ENCODE measurements around the gene BDH1.

GRCh38 chr3:197478746-197479668 is 76.8 kb downstream of the BDH1 start:
- TF ChIP-seq, protein P1, sequence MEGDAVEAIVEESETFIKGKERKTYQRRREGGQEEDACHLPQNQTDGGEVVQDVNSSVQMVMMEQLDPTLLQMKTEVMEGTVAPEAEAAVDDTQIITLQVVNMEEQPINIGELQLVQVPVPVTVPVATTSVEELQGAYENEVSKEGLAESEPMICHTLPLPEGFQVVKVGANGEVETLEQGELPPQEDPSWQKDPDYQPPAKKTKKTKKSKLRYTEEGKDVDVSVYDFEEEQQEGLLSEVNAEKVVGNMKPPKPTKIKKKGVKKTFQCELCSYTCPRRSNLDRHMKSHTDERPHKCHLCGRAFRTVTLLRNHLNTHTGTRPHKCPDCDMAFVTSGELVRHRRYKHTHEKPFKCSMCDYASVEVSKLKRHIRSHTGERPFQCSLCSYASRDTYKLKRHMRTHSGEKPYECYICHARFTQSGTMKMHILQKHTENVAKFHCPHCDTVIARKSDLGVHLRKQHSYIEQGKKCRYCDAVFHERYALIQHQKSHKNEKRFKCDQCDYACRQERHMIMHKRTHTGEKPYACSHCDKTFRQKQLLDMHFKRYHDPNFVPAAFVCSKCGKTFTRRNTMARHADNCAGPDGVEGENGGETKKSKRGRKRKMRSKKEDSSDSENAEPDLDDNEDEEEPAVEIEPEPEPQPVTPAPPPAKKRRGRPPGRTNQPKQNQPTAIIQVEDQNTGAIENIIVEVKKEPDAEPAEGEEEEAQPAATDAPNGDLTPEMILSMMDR (IDR thresholded peaks at IDR 0.05) = no peak
- TF ChIP-seq POLR2A (IDR thresholded peaks at IDR 0.05) (no peak), EP300 (IDR thresholded peaks at IDR 0.05) (no peak), POLR2AphosphoS5 (IDR thresholded peaks at IDR 0.05) (no peak)
